Endothelial cell of umbilical vein (primary cell): ENCODE measurements around the gene KDM4B. TPM values are rescaled to one million over a fixed set of nuclear protein-coding genes. Genes with fewer than 3 reads are reported as not detected.

ENCODE experiments used
- BruUV-seq: library from RNA; stranded (reverse); fragments of 400-500 nt; replicated peaks from 2 replicates; lab custom pipeline; 2021; lab: Mats Ljungman, UMichigan
- CTCF ChIA-PET: fragments of 300-600, 350-600 bp; sonication (Branson Sonifier 250); formaldehyde crosslinking; loops from one replicate; lab custom pipeline; 2021; ENCODE audit warnings: antibody characterized with exemption, inconsistent platforms; lab: Charles Lee
- POLR2A ChIA-PET: fragments of 300-600, 350-600 bp; sonication (Branson Sonifier 250); formaldehyde crosslinking; loops from one replicate; lab custom pipeline; 2021; ENCODE audit warnings: antibody characterized with exemption, inconsistent platforms; lab: Charles Lee
- DNase-seq: peaks from one replicate; pipeline ENCODE4 v3.0.0-alpha.2; 2011; ENCODE audit warnings: low read depth, low spot score
- FAIRE-seq: peaks from 2 replicates; lab custom pipeline; 2011; peaks lifted over from hg19 to GRCh38; lab: Jason Lieb, UNC
- H2AFZ ChIP-seq: 2 replicates; pipeline ENCODE4 v1.6.0; 2012; ENCODE audit warnings: low read depth, low read length, control low read depth, inconsistent platforms
- H3K27ac ChIP-seq: 2 replicates; pipeline ENCODE4 v1.5.1; 2011; ENCODE audit warnings: low read depth, mild to moderate bottlenecking, control low read depth, low read length, moderate library complexity; ENCODE audit not compliant: insufficient read depth
- H3K27me3 ChIP-seq, 2 experiments: 2 replicates each; pipeline versions ENCODE4 v1.6.0 to v1.6.1; 2011; ENCODE audit warnings: low read length in 2 of 2, mixed read lengths in 1 of 2; ENCODE audit not compliant: control insufficient read depth in 2 of 2, insufficient read depth in 2 of 2
- H3K36me3 ChIP-seq, 2 experiments: 2 replicates in 1 of 2; 3 replicates in 1 of 2; pipeline ENCODE4 v1.5.1; 2011; ENCODE audit warnings: low read length in 2 of 2, mild to moderate bottlenecking in 1 of 2, moderate library complexity in 1 of 2; ENCODE audit not compliant: control insufficient read depth in 2 of 2, insufficient read depth in 2 of 2; ENCODE audit errors: extremely low read depth in 1 of 2
- H3K4me1 ChIP-seq: 3 replicates; pipeline ENCODE4 v1.5.1; 2011; ENCODE audit warnings: mild to moderate bottlenecking, low read length; ENCODE audit not compliant: control insufficient read depth, insufficient read depth; ENCODE audit errors: extremely low read depth
- H3K4me2 ChIP-seq: 2 replicates; pipeline ENCODE4 v1.6.1; 2011; ENCODE audit warnings: low read length, control low read depth, mixed read lengths; ENCODE audit not compliant: insufficient read depth
- H3K4me3 ChIP-seq, 3 experiments: fragments of 200-600 bp in 1 of 3; sonication (generic), shearing (Covaris generic) in 1 of 3; replicated peaks in 1 of 3; 2 replicates each; pipeline ENCODE4 v1.5.1; 2011 to 2016; ENCODE audit warnings: control low read depth in 3 of 3, low read length in 3 of 3, mild to moderate bottlenecking in 2 of 3, inconsistent platforms in 1 of 3, low read depth in 1 of 3, moderate library complexity in 1 of 3; ENCODE audit not compliant: insufficient read depth in 1 of 3
- H3K79me2 ChIP-seq: 2 replicates; pipeline ENCODE4 v1.6.0; 2012; ENCODE audit warnings: low read length, inconsistent platforms; ENCODE audit not compliant: control insufficient read depth, insufficient read depth
- H3K9ac ChIP-seq: replicated peaks from 2 replicates; pipeline ENCODE3; 2011; ENCODE audit warnings: low read length, control low read depth; ENCODE audit not compliant: insufficient read depth; ENCODE audit errors: extremely low read depth
- H3K9me1 ChIP-seq: replicated peaks from 3 replicates; pipeline ENCODE4 v1.6.0; 2011; ENCODE audit warnings: mild to moderate bottlenecking, low read length; ENCODE audit not compliant: control insufficient read depth, insufficient read depth; ENCODE audit errors: extremely low read depth
- H3K9me3 ChIP-seq: replicated peaks from 2 replicates; pipeline ENCODE4 v1.5.1; 2012; ENCODE audit warnings: low read length, inconsistent platforms; ENCODE audit not compliant: control insufficient read depth, insufficient read depth
- H4K20me1 ChIP-seq: replicated peaks from 2 replicates; pipeline ENCODE3; 2011; ENCODE audit warnings: mild to moderate bottlenecking, low read length; ENCODE audit not compliant: control insufficient read depth, insufficient read depth; ENCODE audit errors: extremely low read depth
- EZH2 ChIP-seq: IDR thresholded peaks from 2 replicates; pipeline ENCODE4 v1.6.1; 2012; ENCODE audit warnings: borderline replicate concordance, low read depth, mild to moderate bottlenecking, moderate library complexity, low read length, inconsistent platforms; ENCODE audit not compliant: severe bottlenecking
- FOS ChIP-seq: IDR thresholded peaks from 2 replicates; pipeline ENCODE4 v1.6.1; 2011; ENCODE audit warnings: mild to moderate bottlenecking, low read length, moderate library complexity, borderline replicate concordance; ENCODE audit not compliant: insufficient read depth
- GATA2 ChIP-seq: IDR thresholded peaks from 2 replicates; pipeline ENCODE4 v1.7.0; 2011; ENCODE audit warnings: low read depth, mild to moderate bottlenecking, moderate library complexity, mixed read lengths, low read length; ENCODE audit not compliant: insufficient read length, insufficient read depth
- JUN ChIP-seq: IDR thresholded peaks from 2 replicates; pipeline ENCODE4 v1.6.1; 2011; ENCODE audit warnings: borderline replicate concordance, low read depth; ENCODE audit not compliant: insufficient read length, insufficient read depth
- MAX ChIP-seq: IDR thresholded peaks from 2 replicates; pipeline ENCODE4 v1.6.1; 2011; ENCODE audit not compliant: insufficient read depth, insufficient read length
- MYC ChIP-seq: IDR thresholded peaks from one replicate; pipeline ENCODE4 v1.6.1; 2011; ENCODE audit warnings: mild to moderate bottlenecking, low read depth, low read length
- POLR2A ChIP-seq: IDR thresholded peaks from 2 replicates; pipeline ENCODE4 v1.6.1; 2012; ENCODE audit warnings: low read depth, mild to moderate bottlenecking, control low read depth, low read length
- POLR2AphosphoS5 ChIP-seq: IDR thresholded peaks from 2 replicates; pipeline ENCODE4 v1.6.1; 2012; ENCODE audit warnings: low read depth, mild to moderate bottlenecking, control low read depth, low read length, moderate library complexity; ENCODE audit not compliant: insufficient read depth
- dilution Hi-C: fragments of 300-500 bp; cut with MboI; formaldehyde crosslinking; loops from one replicate; pipeline ENCODE4 v1.15.0; 2019; ENCODE audit warnings: low sequenced_read_pairs; ENCODE audit not compliant: extremely low pct_ligation_motif_present
- intact Hi-C: fragments of 100-400 bp; cut with micrococcal nuclease; formaldehyde crosslinking; loops from one replicate; pipeline ENCODE4 v1.10.0; 2022
- polyA plus RNA-seq, 4 experiments: library from polyadenylated mRNA; depleted of rRNA in 3 of 4; stranded (reverse) in 3 of 4; unstranded in 1 of 4; fragments of >200 nt; gene quantifications; 2 replicates each; pipeline versions ENCODE4 v1.2.1 to v1.2.3, GENCODE V29; 2011 to 2012; ENCODE audit warnings: missing spikeins in 1 of 4
- total RNA-seq: library from RNA; stranded (reverse); gene quantifications from 2 replicates; pipeline ENCODE4 v1.2.3, GENCODE V29; 2021
- TF ChIP-seq, protein P1 (sequence below), 2 donors: IDR thresholded peaks; 1 replicate in 1 of 2; 2 replicates in 1 of 2; pipeline ENCODE4 v1.5.1; 2011; ENCODE audit warnings: low read length in 2 of 2, mild to moderate bottlenecking in 2 of 2, moderate library complexity in 2 of 2, control low read depth in 1 of 2, inconsistent platforms in 1 of 2, low read depth in 1 of 2; ENCODE audit not compliant: insufficient read depth in 1 of 2; ENCODE audit errors: extremely low read depth in 1 of 2

Gene KDM4B
- total and polyA plus RNA-seq, 2 donors (not counting 3 experiments of a cell fraction or from before 2014, with no cell fraction given) = 12.4 to 37.2 TPM

GRCh38 chr19:5137114-5137513 lies 168.2 kb downstream of the KDM4B start:
- H3K9me3 ChIP-seq = no peaks in the 10 kb centered on the region
- no peaks in the 10 kb centered on the region for H3K27me3 ChIP-seq
- no TSS peak for BruUV-seq
- DNase-seq = no peak
- no peak for FAIRE-seq
- intact Hi-C loops (no loop called here), dilution Hi-C loops (no loop called here)
- TF ChIP-seq GATA2 (no peak), EZH2 (no peak), MYC (no peak), FOS (no peak), POLR2A (no peak), JUN (no peak), MAX (no peak), POLR2AphosphoS5 (no peak)
- TF ChIP-seq, protein P1, sequence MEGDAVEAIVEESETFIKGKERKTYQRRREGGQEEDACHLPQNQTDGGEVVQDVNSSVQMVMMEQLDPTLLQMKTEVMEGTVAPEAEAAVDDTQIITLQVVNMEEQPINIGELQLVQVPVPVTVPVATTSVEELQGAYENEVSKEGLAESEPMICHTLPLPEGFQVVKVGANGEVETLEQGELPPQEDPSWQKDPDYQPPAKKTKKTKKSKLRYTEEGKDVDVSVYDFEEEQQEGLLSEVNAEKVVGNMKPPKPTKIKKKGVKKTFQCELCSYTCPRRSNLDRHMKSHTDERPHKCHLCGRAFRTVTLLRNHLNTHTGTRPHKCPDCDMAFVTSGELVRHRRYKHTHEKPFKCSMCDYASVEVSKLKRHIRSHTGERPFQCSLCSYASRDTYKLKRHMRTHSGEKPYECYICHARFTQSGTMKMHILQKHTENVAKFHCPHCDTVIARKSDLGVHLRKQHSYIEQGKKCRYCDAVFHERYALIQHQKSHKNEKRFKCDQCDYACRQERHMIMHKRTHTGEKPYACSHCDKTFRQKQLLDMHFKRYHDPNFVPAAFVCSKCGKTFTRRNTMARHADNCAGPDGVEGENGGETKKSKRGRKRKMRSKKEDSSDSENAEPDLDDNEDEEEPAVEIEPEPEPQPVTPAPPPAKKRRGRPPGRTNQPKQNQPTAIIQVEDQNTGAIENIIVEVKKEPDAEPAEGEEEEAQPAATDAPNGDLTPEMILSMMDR (IDR thresholded peaks at IDR 0.05; ENCODE audit: extremely low read depth in 1 of 2, insufficient read depth in 1 of 2, low read depth in 1 of 2, low read length in 2 of 2) = no peak
- H3K27ac ChIP-seq = no peak overlapping the region
- H2AFZ ChIP-seq = no peak overlapping the region
- H3K4me2 ChIP-seq = no peak overlapping the region
- no peak overlapping the region for H3K9ac ChIP-seq
- no peak overlapping the region for H3K4me3 ChIP-seq
- no peaks in the 10 kb centered on the region for H4K20me1 ChIP-seq
- H3K4me1 ChIP-seq = no peaks in the 10 kb centered on the region
- peaks cover 2 to 47% of the 10 kb centered on the region in 2 experiments for H3K36me3 ChIP-seq
- H3K79me2 ChIP-seq = no peaks in the 10 kb centered on the region
- ChIA-PET POLR2A (no interaction called here), CTCF (interaction anchor here (1.2 kb wide), 1 partner anchor 88 kb away, joined by 8 read pairs; no protein-coding TSS in a partner anchor)
- no peaks in the 10 kb centered on the region for H3K9me1 ChIP-seq
